NCI-H128 (cell line): ENCODE data around the gene TMPRSS4.

ENCODE experiments used
- DNase-seq: peaks from one replicate; lab custom pipeline; 2025; ENCODE audit not compliant: unreplicated experiment; lab: John Stamatoyannopoulos, UW

TMPRSS4 gene

GRCh38 chr11:118104491-118104890, 27.6 kb downstream of the TMPRSS4 start:
- no peak for DNase-seq

GRCh38 chr11:118105657-118106305, 28.9 kb downstream of the TMPRSS4 start:
- no peak for DNase-seq

GRCh38 chr11:118106789-118107335, 30.0 kb downstream of the TMPRSS4 start:
- DNase-seq: no peak

- no peak for DNase-seq
Observed at GRCh38 chr11:118108513-118108912, 31.6 kb downstream of the TMPRSS4 start.

- DNase-seq: no peak
Observed at GRCh38 chr11:118109231-118109630, 32.4 kb downstream of the TMPRSS4 start.

- no peak for DNase-seq
Observed at GRCh38 chr11:118111019-118111743, 34.3 kb downstream of the TMPRSS4 start.

- DNase-seq: no peak
Observed at GRCh38 chr11:118111744-118112035, 34.8 kb downstream of the TMPRSS4 start.

- no peak for DNase-seq
Observed at GRCh38 chr11:118112711-118113430, 36.0 kb downstream of the TMPRSS4 start.

GRCh38 chr11:118114266-118114665, 37.4 kb downstream of the TMPRSS4 start:
- no peak for DNase-seq

- DNase-seq: no peak
Observed at GRCh38 chr11:118115048-118115447, 38.2 kb downstream of the TMPRSS4 start.

GRCh38 chr11:118117790-118118601, 41.1 kb downstream of the TMPRSS4 start:
- no peak for DNase-seq

GRCh38 chr11:118120793-118121192, 43.9 kb downstream of the TMPRSS4 start:
- no peak for DNase-seq

- no peak for DNase-seq
Observed at GRCh38 chr11:118124929-118125535, 48.2 kb downstream of the TMPRSS4 start.

GRCh38 chr11:118126082-118126838, 49.4 kb downstream of the TMPRSS4 start:
- no peak for DNase-seq

GRCh38 chr11:118128310-118128709, 51.4 kb downstream of the TMPRSS4 start:
- DNase-seq: no peak

- DNase-seq: no peak
Observed at GRCh38 chr11:118128721-118129470, 52.0 kb downstream of the TMPRSS4 start.

GRCh38 chr11:118129471-118130172, 52.7 kb downstream of the TMPRSS4 start:
- no peak for DNase-seq

- no peak for DNase-seq
Observed at GRCh38 chr11:118132385-118133151, 55.7 kb downstream of the TMPRSS4 start.
